Measurements from ENCODE around the gene SLC22A5.

DNA sequence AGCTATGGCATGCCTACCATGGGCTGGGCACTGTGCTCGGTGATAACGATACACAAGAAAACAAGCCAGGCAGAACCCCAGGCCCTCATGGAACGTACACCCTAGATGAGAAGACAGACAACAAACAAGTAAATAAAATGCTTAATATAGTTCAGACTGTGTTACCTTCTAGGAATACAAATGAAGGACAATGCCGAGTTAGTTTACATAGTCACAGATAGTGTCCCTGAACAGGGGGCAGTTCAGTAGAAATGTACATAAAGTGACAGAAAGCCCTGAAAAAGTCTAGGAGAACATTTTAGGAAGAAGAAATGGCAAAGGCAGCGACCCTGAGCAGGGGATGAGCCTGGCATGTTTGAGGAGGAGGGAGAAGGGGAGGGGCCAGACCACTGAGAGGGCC lies 21.7 kb downstream of the SLC22A5 start:
- TF ChIP-seq CBX5 (IDR thresholded peaks at IDR 0.05; ENCODE audit: low read depth, low read length), result no peak
- no peak for TF ChIP-seq EZH2 (IDR thresholded peaks at IDR 0.05; ENCODE audit: low read depth, low read length, severe bottlenecking)
- TF ChIP-seq JUND (IDR thresholded peaks at IDR 0.05; ENCODE audit: low read length), result no peak
- TF ChIP-seq, protein P1, sequence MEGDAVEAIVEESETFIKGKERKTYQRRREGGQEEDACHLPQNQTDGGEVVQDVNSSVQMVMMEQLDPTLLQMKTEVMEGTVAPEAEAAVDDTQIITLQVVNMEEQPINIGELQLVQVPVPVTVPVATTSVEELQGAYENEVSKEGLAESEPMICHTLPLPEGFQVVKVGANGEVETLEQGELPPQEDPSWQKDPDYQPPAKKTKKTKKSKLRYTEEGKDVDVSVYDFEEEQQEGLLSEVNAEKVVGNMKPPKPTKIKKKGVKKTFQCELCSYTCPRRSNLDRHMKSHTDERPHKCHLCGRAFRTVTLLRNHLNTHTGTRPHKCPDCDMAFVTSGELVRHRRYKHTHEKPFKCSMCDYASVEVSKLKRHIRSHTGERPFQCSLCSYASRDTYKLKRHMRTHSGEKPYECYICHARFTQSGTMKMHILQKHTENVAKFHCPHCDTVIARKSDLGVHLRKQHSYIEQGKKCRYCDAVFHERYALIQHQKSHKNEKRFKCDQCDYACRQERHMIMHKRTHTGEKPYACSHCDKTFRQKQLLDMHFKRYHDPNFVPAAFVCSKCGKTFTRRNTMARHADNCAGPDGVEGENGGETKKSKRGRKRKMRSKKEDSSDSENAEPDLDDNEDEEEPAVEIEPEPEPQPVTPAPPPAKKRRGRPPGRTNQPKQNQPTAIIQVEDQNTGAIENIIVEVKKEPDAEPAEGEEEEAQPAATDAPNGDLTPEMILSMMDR (IDR thresholded peaks at IDR 0.05; ENCODE audit: control extremely low read depth in 1 of 3, insufficient read depth in 1 of 3, low read depth in 1 of 3, low read length in 3 of 3), result no peak
- no peak for TF ChIP-seq POLR2A (IDR thresholded peaks at IDR 0.05; ENCODE audit: control extremely low read depth in 1 of 2, low read depth in 2 of 2, low read length in 2 of 2)
- no peak for TF ChIP-seq ASH2L (IDR thresholded peaks at IDR 0.05; ENCODE audit: low read length)
- no peak for TF ChIP-seq RFX5 (IDR thresholded peaks at IDR 0.05; ENCODE audit: borderline replicate concordance, low read depth, low read length)
- TF ChIP-seq GTF2F1 (IDR thresholded peaks at IDR 0.05; ENCODE audit: borderline replicate concordance, low read depth, low read length), result no peak
- TF ChIP-seq CEBPB (IDR thresholded peaks at IDR 0.05; ENCODE audit: low read depth, low read length), result no peak
- TF ChIP-seq CBX8 (IDR thresholded peaks at IDR 0.05; ENCODE audit: borderline replicate concordance, low read depth, low read length), result no peak

Data from H1 (cell line).